Brain microvascular endothelial cell (primary cell): ENCODE data around the gene MACROD1.

Experiments used
- DNase-seq: peaks from one replicate; pipeline ENCODE4 v3.0.0-alpha.2; 2020
- H3K27ac ChIP-seq: fragments of 250-450 bp; sonication (Bioruptor Pico); 2 replicates; pipeline ENCODE4 v1.5.1; 2020; ENCODE audit warnings: mild to moderate bottlenecking, moderate library complexity
- H3K27me3 ChIP-seq: fragments of 250-450 bp; sonication (Bioruptor Pico); replicated peaks from 2 replicates; pipeline ENCODE4 v1.5.1; 2020; ENCODE audit warnings: mild to moderate bottlenecking
- H3K36me3 ChIP-seq: fragments of 250-450 bp; sonication (Bioruptor Pico); replicated peaks from 2 replicates; pipeline ENCODE4 v1.5.1; 2020; ENCODE audit warnings: mild to moderate bottlenecking
- H3K4me3 ChIP-seq: 2 replicates; pipeline ENCODE4 v1.5.1; 2011; ENCODE audit warnings: low read depth, mild to moderate bottlenecking, control low read depth, low read length, moderate library complexity
- CTCF ChIP-seq: IDR thresholded peaks from 2 replicates; pipeline ENCODE4 v1.5.1; 2011; ENCODE audit warnings: low read depth, mild to moderate bottlenecking, moderate library complexity, low read length, control low read depth, inconsistent platforms; ENCODE audit errors: missing control alignments
- in situ Hi-C: cut with HindIII; loops from 2 replicates; pipeline ENCODE4 v1.10.0; 2017; ENCODE audit warnings: low sequenced_read_pairs, low pct_ligation_motif_present

Gene MACROD1

GRCh38 chr11:64132191-64132771 is 33.6 kb downstream of the MACROD1 start:
- H3K27me3 ChIP-seq = peaks cover 16% of the 10 kb centered on the region
- no peak overlapping the region for H3K4me3 ChIP-seq
- TF ChIP-seq CTCF = no peak
- H3K27ac ChIP-seq = no peak overlapping the region
- no peaks in the 10 kb centered on the region for H3K36me3 ChIP-seq
- in situ Hi-C loops = no loop called here
- DNase-seq = no peak

DNA sequence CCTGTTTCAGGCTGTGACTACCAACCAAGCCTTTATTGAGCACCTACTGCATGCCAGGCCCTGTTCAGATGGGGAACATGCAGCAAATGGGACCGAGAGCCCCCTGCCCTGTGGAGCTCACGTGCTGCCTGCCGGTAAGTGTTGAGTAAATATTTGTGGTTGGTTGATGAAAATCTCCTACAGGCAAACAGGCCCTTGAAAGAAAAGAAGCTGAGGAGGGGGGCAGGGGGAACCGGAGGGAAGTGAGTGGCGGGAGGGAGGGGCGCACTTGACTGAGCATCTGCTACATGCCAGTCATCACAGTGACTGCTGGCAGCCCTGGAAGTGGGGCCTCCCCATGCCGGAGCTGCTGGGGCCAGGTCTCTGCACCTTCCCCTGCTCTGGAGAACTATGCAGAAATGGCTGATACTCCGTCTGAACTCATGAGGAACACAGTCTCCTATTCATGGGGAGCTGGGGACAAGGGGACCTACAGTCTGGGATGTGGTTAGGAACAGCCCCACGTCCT is 34.2 kb downstream of the MACROD1 start:
- no peak for TF ChIP-seq CTCF
- in situ Hi-C loops = no loop called here
- Histone ChIP-seq H3K36me3 (no peaks in the 10 kb centered on the region), H3K27ac (no peak overlapping the region), H3K4me3 (no peak overlapping the region), H3K27me3 (peaks cover 16% of the 10 kb centered on the region)
- DNase-seq = no peak

DNA sequence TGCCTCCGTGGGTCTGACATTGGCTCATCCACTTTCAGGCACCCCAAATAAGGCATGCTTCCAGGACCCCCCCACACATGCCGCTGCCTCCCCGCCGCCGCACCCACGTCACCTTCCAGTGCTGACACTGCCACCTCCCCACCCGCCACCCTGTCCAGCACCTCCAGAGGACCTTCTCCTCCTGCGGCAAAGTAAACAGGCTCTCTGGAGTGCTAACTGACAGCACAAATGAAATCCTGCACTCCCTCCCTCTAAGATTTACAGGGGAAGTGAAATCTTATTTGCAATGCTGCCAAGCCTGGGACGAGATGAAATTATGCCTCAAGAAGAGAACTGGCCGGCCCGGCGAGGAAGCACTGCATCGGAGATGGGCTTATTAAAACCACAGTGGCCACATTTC is 35.3 kb downstream of the MACROD1 start:
- Histone ChIP-seq H3K36me3 (no peaks in the 10 kb centered on the region), H3K27me3 (peaks cover 19% of the 10 kb centered on the region), H3K27ac (no peak overlapping the region), H3K4me3 (no peak overlapping the region)
- TF ChIP-seq CTCF = no peak
- in situ Hi-C loops = no loop called here
- no peak for DNase-seq

GRCh38 chr11:64129403-64129802 is 36.5 kb downstream of the MACROD1 start:
- Histone ChIP-seq H3K27ac (no peak overlapping the region), H3K4me3 (no peak overlapping the region), H3K27me3 (peaks cover 19% of the 10 kb centered on the region), H3K36me3 (no peaks in the 10 kb centered on the region)
- no peak for DNase-seq
- in situ Hi-C loops = no loop called here
- TF ChIP-seq CTCF = no peak

GRCh38 chr11:64128255-64129006 is 37.5 kb downstream of the MACROD1 start:
- Histone ChIP-seq H3K27me3 (peaks cover 16% of the 10 kb centered on the region), H3K36me3 (no peaks in the 10 kb centered on the region), H3K4me3 (no peak overlapping the region), H3K27ac (no peak overlapping the region)
- DNase-seq = no peak
- in situ Hi-C loops = no loop called here
- no peak for TF ChIP-seq CTCF
